Measurements from ENCODE around the gene CACNA2D3.
"Not testable (repeated sequence)": the region's sequence is repeated elsewhere in the genome, so short reads cannot be mapped to it uniquely, and the experiment has no call there.

CACNA2D3 gene

DNA sequence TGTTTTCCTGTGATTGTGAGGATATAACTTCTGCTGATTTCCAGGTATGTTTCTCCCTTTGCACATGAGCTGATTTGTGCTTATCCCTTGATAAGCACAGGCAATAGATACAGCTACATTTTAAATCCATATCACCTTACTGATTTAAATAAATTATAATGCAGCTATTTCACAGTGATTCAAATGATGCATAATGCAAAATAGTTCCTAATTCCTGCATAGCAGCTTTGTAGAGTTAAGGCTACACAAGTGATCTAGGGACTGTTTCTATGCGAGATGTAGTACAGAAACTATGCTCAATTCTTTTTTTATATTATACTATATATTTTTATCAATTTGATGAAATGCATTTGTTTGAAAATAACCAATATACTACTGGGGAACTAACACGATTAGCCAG lies 471.3 kb downstream of the CACNA2D3 start:
- no peak for DNase-seq

DNA sequence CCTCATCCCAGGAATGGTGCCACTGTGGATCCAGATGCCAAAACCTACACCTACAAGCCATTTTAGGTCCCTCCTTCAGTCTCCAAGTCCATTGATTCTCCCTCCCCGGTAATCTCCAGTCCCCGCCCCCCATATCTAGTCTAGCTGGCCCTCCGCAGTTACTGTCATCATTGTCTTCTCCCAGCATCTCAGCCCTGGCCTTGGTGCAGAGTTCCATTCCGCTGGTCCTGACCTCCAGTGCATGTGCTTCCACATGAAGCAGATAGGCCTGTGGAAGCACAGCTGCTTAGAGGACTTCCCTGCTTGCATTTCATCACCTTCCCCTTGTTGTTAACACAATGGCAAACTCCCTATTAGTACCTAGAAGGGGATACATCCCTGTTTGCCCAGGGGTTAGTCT lies 473.7 kb downstream of the CACNA2D3 start:
- no peak for DNase-seq

- no peak for DNase-seq
Measured at GRCh38 chr3:54599716-54600115, 477.4 kb downstream of the CACNA2D3 start.

DNA sequence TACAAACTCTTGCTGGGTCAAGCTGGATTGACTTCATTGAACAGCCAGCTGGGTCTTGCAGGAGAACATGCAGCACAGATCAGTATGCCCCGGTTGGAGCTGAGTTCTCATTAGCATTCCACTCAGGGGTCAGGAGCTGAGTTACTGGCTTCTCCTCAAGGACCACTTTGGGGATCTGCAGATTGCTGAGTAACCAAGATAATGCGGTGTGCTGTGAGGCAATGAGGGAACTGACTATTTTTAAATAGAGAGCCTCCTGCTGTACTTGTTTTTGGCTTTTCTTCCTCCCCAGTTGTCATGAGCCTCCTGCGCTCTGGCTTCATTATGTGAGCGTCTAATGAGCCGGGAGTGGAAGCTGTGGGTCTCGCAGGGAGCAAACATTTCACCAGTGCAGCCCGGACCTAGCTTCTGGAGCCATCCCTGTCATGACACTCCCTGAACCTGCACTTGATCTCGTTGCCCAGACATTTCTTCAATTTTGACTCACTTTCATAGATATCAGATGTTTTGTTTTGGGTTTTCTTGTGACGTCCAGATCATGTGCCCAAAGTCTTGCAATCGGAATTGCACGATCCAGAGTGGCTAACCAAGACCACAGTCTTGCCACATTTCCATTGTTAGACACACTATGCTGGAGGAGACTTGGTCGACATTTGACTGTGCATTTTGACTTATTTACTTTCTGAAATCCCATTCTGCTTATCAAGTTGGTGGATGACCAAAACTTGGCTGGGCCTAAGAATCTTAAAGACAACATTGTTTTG lies 478.3 kb downstream of the CACNA2D3 start:
- DNase-seq: no peak

GRCh38 chr3:54604495-54604894 lies 482.1 kb downstream of the CACNA2D3 start:
- DNase-seq: no peak

- DNase-seq: no peak
Measured at GRCh38 chr3:54608041-54608440, 485.7 kb downstream of the CACNA2D3 start.

- DNase-seq: no peak
Measured at GRCh38 chr3:54619053-54619452, 496.7 kb downstream of the CACNA2D3 start.

DNA sequence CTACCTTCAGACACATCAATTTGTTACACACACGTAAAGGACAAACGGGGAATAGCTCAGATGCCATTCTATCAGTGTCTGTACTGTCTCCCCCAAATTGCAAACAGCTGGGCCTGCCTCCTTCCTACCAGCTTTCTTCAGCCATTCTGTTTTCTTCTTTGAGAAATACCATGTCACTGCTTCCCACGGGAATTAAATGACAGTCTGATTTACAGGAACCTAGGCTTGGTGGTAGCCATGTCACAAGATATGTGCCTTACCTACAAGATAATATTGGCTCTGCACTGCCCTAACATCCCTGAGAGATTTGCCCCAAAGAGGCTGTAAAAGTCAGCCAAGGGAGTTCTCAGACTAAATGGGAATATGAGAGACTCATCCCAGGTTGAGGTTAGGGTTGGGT lies 497.2 kb downstream of the CACNA2D3 start:
- no peak for DNase-seq

DNA sequence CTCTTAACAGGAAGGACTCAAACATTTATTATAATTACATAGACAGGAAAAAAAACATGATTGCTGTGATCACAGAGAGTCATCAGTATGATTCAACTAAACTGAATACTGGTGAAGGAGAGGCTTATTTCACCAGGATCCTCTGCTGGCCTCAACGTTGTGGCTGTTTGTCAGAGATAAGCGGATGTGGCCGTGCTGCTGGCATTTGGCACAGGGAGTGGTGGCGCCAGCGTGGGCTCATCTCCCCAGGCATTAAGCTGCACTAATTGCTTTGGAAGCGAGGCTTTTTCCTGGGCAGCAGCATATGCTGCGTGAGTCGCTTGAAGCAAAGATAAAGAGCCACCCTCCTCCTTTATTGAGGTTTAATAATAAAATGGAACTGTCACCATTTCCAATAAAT lies 498.8 kb downstream of the CACNA2D3 start:
- DNase-seq: no peak

DNA sequence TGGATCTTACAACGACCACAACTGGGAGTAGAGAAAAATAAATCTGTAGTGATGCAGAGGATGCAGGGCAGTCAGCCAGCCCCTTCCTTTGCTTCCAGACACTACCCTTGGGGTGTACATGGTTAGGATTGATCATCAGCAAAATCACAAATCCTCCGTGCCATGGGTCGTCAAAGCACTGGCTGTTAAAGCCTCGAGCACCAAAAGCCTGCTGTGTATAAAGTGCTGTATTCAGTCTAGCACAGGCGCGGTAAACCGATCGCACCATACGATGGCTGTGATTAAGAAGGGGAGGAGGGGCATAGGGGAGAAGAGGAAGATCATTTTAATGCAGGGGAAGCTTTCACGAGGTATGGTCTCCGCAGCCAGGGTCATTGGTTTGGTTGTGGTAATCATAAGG lies 500.3 kb downstream of the CACNA2D3 start:
- DNase-seq: no peak

- DNase-seq: no peak
Measured at GRCh38 chr3:54625805-54626787, 503.7 kb downstream of the CACNA2D3 start.

GRCh38 chr3:54628888-54629441 lies 506.6 kb downstream of the CACNA2D3 start:
- no peak for DNase-seq

DNA sequence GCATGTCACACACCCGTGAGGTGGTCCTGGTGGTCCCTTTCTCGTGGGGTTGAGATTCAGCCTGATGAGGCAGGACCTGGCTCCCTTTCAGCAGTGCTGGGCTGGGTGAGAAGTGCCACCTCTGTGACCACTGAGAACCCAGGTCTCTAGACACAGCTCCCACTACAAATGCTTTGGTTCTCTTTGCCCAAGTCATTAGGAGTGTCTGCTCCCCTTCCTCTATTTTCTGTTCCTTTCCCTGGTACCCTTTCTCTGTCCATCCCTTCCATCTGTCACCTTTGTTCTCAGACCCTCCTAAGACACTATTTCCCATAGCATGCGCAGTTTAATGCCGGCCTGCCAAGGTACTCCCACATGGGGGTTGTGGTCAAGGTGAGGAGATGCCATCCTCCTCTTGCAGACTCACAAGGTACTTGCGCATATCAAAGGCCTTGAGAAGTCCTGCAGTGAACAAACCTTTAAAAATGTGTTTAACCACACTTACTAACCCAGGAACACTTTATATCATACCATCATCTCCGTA lies 507.8 kb downstream of the CACNA2D3 start:
- DNase-seq: no peak

GRCh38 chr3:54631001-54631400 lies 508.6 kb downstream of the CACNA2D3 start:
- not testable (repeated sequence) for DNase-seq

- DNase-seq: no peak
Measured at GRCh38 chr3:54631516-54632325, 509.4 kb downstream of the CACNA2D3 start.

GRCh38 chr3:54632326-54632665 lies 509.9 kb downstream of the CACNA2D3 start:
- no peak for DNase-seq

GRCh38 chr3:54632834-54633233 lies 510.5 kb downstream of the CACNA2D3 start:
- DNase-seq: no peak

DNA sequence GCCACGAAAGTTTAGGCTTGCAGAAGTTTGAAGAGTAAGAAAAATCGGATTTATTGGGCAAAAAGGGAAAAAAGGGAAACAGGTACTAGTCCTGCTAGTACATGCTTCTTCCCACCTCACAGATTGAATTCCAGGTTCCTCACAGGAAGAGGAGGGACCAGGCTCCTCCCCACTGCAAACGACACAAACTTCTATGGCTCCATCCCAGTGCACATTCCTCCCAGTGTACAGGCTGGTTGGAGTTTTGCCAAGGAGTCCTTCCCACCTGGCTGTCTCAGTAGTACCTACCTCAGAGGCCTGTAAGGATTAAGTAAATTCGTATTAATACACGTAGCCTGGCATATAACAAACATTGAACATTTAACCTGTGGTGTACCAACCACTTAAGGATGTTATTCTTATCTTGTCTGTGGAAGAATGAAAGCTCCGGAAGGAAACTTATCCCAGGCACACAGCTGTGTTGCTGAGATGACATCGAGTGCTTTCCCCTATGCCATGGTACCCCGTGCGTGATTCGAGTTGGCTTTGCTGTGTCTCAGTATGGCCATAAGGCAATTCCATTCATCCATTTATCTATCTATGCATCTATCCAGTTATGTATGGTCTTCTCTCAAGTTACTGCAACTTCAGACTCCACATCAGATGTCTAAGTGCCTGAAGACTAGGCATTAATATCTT lies 511.2 kb downstream of the CACNA2D3 start:
- DNase-seq: no peak

DNA sequence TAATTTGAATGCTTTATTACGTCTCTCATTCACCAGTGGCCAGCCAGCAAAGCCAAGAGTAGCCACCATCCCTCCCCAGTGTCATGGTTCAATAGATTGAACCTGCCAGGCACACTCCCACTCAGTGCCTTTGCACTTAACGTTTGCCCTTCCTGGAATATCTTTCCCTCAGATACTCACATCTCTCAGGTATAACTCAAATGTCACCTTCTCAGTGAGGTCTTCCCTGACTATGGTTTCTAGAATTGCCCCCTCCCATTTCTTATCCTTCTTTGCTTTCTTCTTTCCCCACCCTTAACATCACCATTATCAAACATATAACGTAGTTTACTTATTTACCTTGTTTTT lies 511.7 kb downstream of the CACNA2D3 start:
- no peak for DNase-seq

DNA sequence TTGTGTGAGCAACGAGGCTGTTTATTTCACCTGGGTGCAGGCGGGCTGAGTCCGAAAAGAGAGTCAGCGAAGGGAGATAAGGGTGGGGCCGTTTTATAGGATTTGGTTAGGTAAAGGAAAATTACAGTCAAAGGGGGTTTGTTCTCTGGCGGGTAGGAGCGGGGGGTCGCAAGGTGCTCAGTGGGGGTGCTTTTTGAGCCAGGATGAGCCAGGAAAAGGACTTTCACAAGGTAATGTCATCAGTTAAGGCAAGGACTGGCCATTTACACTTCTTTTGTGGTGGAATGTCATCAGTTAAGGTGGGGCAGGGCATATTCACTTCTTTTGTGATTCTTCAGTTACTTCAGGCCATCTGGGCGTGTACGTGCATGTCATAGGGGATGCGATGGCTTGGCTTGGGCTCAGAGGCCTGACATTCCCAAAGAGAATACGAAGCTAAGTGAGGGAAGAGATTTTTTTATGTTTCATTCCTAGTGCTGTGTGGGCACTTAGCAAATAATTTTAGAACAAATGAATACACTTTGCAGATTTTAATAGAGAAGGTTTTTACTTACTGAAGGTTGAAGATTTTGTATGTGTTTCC lies 517.5 kb downstream of the CACNA2D3 start:
- not testable (repeated sequence) for DNase-seq

- no peak for DNase-seq
Measured at GRCh38 chr3:54641226-54642014, 519.1 kb downstream of the CACNA2D3 start.

Measured in RPMI8226 (cell line).